GM21360 (cell line): ENCODE measurements around the gene FFAR4.

Source experiments
- ATAC-seq: cut with Tn5 transposase; IDR thresholded peaks from one replicate; pipeline ENCODE4 v1.9.1; 2021; ENCODE audit warnings: mild to moderate bottlenecking, moderate library complexity; ENCODE audit not compliant: unreplicated experiment

Gene FFAR4

GRCh38 chr10:93570383-93570782, 3.9 kb downstream of the FFAR4 start:
- ATAC-seq, result no peak

GRCh38 chr10:93572606-93573005, 6.1 kb downstream of the FFAR4 start:
- no peak for ATAC-seq

GRCh38 chr10:93573051-93573909, 6.8 kb downstream of the FFAR4 start:
- no peak for ATAC-seq

GRCh38 chr10:93573924-93574323, 7.5 kb downstream of the FFAR4 start:
- no peak for ATAC-seq

GRCh38 chr10:93576888-93577287, 10.4 kb downstream of the FFAR4 start:
- ATAC-seq, result no peak

GRCh38 chr10:93577565-93577964, 11.1 kb downstream of the FFAR4 start:
- no peak for ATAC-seq

GRCh38 chr10:93579089-93579488, 12.6 kb downstream of the FFAR4 start:
- ATAC-seq, result no peak

GRCh38 chr10:93579985-93580711, 13.7 kb downstream of the FFAR4 start:
- no peak for ATAC-seq

- ATAC-seq, result no peak
Observed at GRCh38 chr10:93580828-93581227, 14.4 kb downstream of the FFAR4 start.

- no peak for ATAC-seq
Observed at GRCh38 chr10:93584445-93584844, 18.0 kb downstream of the FFAR4 start.

- ATAC-seq, result no peak
Observed at GRCh38 chr10:93589648-93590562, 23.4 kb downstream of the FFAR4 start.

GRCh38 chr10:93590638-93591037, 24.2 kb downstream of the FFAR4 start:
- ATAC-seq, result no peak

- no peak for ATAC-seq
Observed at GRCh38 chr10:93591065-93591808, 24.8 kb downstream of the FFAR4 start.

- no peak for ATAC-seq
Observed at GRCh38 chr10:93593254-93593653, 26.8 kb downstream of the FFAR4 start.

GRCh38 chr10:93593749-93594148, 27.3 kb downstream of the FFAR4 start:
- ATAC-seq, result no peak

GRCh38 chr10:93594518-93594917, 28.1 kb downstream of the FFAR4 start:
- ATAC-seq, result no peak

GRCh38 chr10:93595378-93596161, 29.1 kb downstream of the FFAR4 start:
- no peak for ATAC-seq

GRCh38 chr10:93596539-93596938, 30.1 kb downstream of the FFAR4 start:
- ATAC-seq, result no peak

- no peak for ATAC-seq
Observed at GRCh38 chr10:93597075-93597599, 30.7 kb downstream of the FFAR4 start.
